Breast epithelium (tissue), 3 donors: ENCODE data around the gene ALG6.

Experiments
- CTCF ChIP-seq, 3 donors: fragments of 450-650 bp; IDR thresholded peaks; one replicate each; pipeline ENCODE4 v1.5.1; 2016 to 2017; ENCODE audit warnings: antibody characterized with exemption in 3 of 3, mild to moderate bottlenecking in 3 of 3, moderate library complexity in 3 of 3
- POLR2A ChIP-seq: fragments of 450-650 bp; IDR thresholded peaks from one replicate; pipeline ENCODE4 v1.6.1; 2016; ENCODE audit warnings: antibody characterized with exemption, mild to moderate bottlenecking, moderate library complexity
- POLR2AphosphoS5 ChIP-seq, 3 donors: sonication (generic); formaldehyde crosslinking; IDR thresholded peaks; one replicate each; pipeline ENCODE4 v1.6.1; 2017; ENCODE audit warnings: antibody characterized with exemption in 3 of 3

- TF ChIP-seq CTCF (IDR thresholded peaks at IDR 0.05) (no peak), POLR2A (no peak), POLR2AphosphoS5 (IDR thresholded peaks at IDR 0.05) (no peak)
Observed at GRCh38 chr1:63352736-63353135, 14.7 kb upstream of the ALG6 start.
